Activated CD8-positive, alpha-beta T cell treated with anti-CD3 and anti-CD28 coated beads for 36 hours (primary cell): Measurements from ENCODE around the gene MCM5. TPM values are rescaled to one million over a fixed set of nuclear protein-coding genes. Genes with fewer than 3 reads are reported as not detected.

ENCODE experiments used
- ATAC-seq: fragments of 200-7000 bp; cut with Tn5 transposase; one replicate; pipeline ENCODE4 v1.10.0; 2021; ENCODE audit warnings: mild to moderate bottlenecking, moderate library complexity
- CTCF ChIA-PET: fragments of 350-600 bp; sonication (Branson Sonifier 250); formaldehyde crosslinking; loops from one replicate; lab custom pipeline; 2021; ENCODE audit warnings: antibody characterized with exemption; lab: Charles Lee
- POLR2A ChIA-PET: fragments of 350-600 bp; sonication (Branson Sonifier 250); formaldehyde crosslinking; loops from one replicate; lab custom pipeline; 2021; ENCODE audit warnings: antibody characterized with exemption; lab: Charles Lee
- DNase-seq: peaks from one replicate; pipeline ENCODE4 v3.0.0-alpha.2; 2020
- H3K27ac Mint-ChIP-seq: one replicate; pipeline ENCODE4 v1.8.0; 2021; ENCODE audit warnings: mild to moderate bottlenecking, mixed read lengths
- H3K27me3 Mint-ChIP-seq: one replicate; pipeline ENCODE4 v1.8.0; 2021; ENCODE audit warnings: mixed read lengths
- H3K36me3 Mint-ChIP-seq: one replicate; pipeline ENCODE4 v1.8.0; 2021; ENCODE audit warnings: low read depth, mixed read lengths
- H3K4me1 Mint-ChIP-seq: one replicate; pipeline ENCODE4 v1.8.0; 2021; ENCODE audit warnings: low read depth, mixed read lengths
- H3K4me3 Mint-ChIP-seq: one replicate; pipeline ENCODE4 v1.8.0; 2021; ENCODE audit warnings: mild to moderate bottlenecking, moderate library complexity, mixed read lengths
- H3K9me3 Mint-ChIP-seq: one replicate; pipeline ENCODE4 v1.8.0; 2021; ENCODE audit warnings: mixed read lengths
- intact Hi-C: fragments of 100-400 bp; cut with micrococcal nuclease; formaldehyde crosslinking; loops from one replicate; pipeline ENCODE4 v1.10.0; 2022
- total RNA-seq, 2 experiments: library from RNA; stranded (reverse); gene quantifications; one replicate each; pipeline ENCODE4 v1.2.3, GENCODE V29; 2021
- TF ChIP-seq, protein P1 (sequence below): fragments of 200-600 bp; IDR thresholded peaks from one replicate; pipeline ENCODE4 v1.8.0; 2022; ENCODE audit warnings: antibody characterized with exemption, mild to moderate bottlenecking

MCM5 gene
- total RNA-seq, 2 experiments from 2014 or later, result 318 to 319 TPM

DNA sequence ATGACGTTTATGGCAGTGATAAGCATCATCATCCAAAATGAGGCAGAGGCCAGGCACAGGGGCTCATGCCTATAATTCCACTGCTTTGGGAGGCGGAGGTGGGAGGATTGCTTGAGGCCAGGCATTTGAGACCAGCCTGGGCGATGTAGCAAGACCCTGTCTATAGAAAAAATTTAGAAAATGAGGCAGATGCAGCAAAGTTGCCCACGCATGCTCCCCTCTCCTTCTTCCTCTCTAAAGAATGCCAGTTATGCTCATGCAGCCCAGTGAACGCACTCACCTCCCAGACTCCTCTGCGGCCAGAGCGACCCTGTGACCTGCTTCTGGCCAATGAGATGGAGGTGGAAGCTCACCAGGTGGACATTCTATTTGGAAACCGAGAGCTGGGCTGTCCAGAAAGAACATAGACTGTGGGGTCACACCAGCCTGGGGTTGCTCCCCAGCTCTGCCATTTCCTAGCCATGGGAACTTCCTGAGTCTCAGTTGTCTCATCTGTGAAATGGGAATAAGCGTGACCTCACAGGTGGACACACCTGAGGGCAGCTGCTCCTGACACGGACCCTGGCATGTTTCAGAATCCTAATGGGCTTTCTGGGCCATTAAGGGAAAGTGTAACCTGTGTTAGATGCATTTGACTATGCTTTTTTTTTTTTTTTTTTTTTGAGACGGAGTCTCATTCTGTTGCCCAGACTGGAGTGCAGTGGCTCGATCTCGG, 44.9 kb downstream of the MCM5 start:
- no peaks in the 10 kb centered on the region for H3K9me3 Mint-ChIP-seq
- ATAC-seq, result no peak
- no peaks in the 10 kb centered on the region for H3K27me3 Mint-ChIP-seq
- H3K27ac Mint-ChIP-seq, result no peak overlapping the region
- H3K4me1 Mint-ChIP-seq, result no peaks in the 10 kb centered on the region
- peaks cover 17% of the 10 kb centered on the region for H3K36me3 Mint-ChIP-seq
- ChIA-PET CTCF (no interaction called here), POLR2A (no interaction called here)
- intact Hi-C loops, result no loop called here
- TF ChIP-seq, protein P1, sequence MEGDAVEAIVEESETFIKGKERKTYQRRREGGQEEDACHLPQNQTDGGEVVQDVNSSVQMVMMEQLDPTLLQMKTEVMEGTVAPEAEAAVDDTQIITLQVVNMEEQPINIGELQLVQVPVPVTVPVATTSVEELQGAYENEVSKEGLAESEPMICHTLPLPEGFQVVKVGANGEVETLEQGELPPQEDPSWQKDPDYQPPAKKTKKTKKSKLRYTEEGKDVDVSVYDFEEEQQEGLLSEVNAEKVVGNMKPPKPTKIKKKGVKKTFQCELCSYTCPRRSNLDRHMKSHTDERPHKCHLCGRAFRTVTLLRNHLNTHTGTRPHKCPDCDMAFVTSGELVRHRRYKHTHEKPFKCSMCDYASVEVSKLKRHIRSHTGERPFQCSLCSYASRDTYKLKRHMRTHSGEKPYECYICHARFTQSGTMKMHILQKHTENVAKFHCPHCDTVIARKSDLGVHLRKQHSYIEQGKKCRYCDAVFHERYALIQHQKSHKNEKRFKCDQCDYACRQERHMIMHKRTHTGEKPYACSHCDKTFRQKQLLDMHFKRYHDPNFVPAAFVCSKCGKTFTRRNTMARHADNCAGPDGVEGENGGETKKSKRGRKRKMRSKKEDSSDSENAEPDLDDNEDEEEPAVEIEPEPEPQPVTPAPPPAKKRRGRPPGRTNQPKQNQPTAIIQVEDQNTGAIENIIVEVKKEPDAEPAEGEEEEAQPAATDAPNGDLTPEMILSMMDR, result no peak
- no peak for DNase-seq
- no peak overlapping the region for H3K4me3 Mint-ChIP-seq

DNA sequence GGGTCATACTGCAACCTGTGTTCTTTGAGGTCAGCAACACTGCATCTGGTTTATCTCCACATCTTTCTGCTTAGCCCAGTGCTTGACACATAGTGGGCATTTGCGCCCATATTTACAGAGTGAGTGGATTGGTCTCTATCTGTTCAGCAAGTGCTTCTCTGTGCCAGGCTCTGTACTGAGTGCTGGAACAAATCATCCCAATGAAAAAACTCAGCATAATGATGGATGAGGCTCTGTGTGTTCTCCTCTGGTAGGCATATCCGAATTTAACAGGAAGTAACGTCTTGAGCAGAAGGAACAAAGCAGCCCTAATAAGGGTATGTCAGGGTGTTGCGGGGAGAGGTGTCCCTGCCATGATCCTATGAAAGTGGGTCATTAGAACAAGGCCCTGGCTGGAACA, 46.0 kb downstream of the MCM5 start:
- ChIA-PET CTCF (no interaction called here), POLR2A (no interaction called here)
- intact Hi-C loops, result no loop called here
- Mint-ChIP-seq H3K27me3 (no peaks in the 10 kb centered on the region), H3K27ac (no peak overlapping the region), H3K9me3 (no peaks in the 10 kb centered on the region), H3K36me3 (peaks cover 20% of the 10 kb centered on the region), H3K4me3 (no peak overlapping the region), H3K4me1 (peaks cover 2% of the 10 kb centered on the region)
- TF ChIP-seq, protein P1, result no peak
- no peak for DNase-seq
- ATAC-seq, result no peak

DNA sequence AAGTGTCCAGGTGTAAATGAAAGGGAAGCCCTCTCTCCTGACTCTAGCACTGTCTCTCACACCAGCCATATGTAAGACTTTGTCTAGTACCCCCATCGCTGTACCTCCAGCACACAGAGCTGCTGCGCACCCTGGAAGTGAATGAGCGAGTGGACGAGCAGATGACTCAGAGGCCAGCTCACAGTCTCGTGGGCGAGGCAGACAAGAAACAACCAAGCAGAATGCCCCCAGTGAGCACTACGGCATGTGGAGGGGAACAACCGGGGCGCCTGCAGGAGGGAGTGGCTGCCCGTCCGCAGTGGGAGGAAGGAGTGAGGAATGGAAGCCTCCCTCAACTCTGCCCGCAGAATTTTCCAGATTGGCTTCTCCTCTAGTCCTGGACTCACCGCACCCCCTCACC, 46.4 kb downstream of the MCM5 start:
- no peak for ATAC-seq
- H3K27ac Mint-ChIP-seq, result no peak overlapping the region
- TF ChIP-seq, protein P1, result no peak
- H3K4me1 Mint-ChIP-seq, result peaks cover 2% of the 10 kb centered on the region
- H3K36me3 Mint-ChIP-seq, result peaks cover 21% of the 10 kb centered on the region
- no peak overlapping the region for H3K4me3 Mint-ChIP-seq
- H3K9me3 Mint-ChIP-seq, result no peaks in the 10 kb centered on the region
- ChIA-PET CTCF (no interaction called here), POLR2A (no interaction called here)
- no peaks in the 10 kb centered on the region for H3K27me3 Mint-ChIP-seq
- intact Hi-C loops, result no loop called here
- DNase-seq, result no peak

DNA sequence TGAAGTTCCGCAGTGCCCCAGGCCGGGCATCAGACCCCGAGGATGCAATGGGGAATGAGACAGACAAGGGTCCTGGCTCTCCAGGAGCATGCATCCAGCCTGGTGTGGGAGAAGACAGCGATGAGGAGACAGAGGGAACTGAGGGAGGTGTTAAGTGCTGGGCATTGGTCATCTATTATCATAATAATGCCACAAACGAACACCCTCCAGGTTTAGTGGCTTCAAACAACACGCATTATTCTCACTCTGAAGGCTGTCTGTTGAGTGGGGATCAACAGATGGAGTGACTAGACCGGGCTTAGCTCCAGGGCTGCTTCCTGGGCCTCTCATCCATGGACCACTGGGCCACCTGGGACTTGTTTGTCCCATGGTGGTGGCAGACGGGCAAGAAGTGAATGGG, 48.6 kb downstream of the MCM5 start:
- POLR2A ChIA-PET, result no interaction called here
- Mint-ChIP-seq H3K27me3 (no peaks in the 10 kb centered on the region), H3K36me3 (peaks cover 17% of the 10 kb centered on the region), H3K4me1 (peaks cover 2% of the 10 kb centered on the region), H3K27ac (no peak overlapping the region), H3K4me3 (no peak overlapping the region), H3K9me3 (no peaks in the 10 kb centered on the region)
- ATAC-seq, result no peak
- DNase-seq, result no peak
- intact Hi-C loops, result no loop called here
- CTCF ChIA-PET, result interaction anchor here (1.0 kb wide), 1 partner anchor 18 kb away, joined by 4 read pairs; no protein-coding TSS in a partner anchor
- TF ChIP-seq, protein P1, result no peak

DNA sequence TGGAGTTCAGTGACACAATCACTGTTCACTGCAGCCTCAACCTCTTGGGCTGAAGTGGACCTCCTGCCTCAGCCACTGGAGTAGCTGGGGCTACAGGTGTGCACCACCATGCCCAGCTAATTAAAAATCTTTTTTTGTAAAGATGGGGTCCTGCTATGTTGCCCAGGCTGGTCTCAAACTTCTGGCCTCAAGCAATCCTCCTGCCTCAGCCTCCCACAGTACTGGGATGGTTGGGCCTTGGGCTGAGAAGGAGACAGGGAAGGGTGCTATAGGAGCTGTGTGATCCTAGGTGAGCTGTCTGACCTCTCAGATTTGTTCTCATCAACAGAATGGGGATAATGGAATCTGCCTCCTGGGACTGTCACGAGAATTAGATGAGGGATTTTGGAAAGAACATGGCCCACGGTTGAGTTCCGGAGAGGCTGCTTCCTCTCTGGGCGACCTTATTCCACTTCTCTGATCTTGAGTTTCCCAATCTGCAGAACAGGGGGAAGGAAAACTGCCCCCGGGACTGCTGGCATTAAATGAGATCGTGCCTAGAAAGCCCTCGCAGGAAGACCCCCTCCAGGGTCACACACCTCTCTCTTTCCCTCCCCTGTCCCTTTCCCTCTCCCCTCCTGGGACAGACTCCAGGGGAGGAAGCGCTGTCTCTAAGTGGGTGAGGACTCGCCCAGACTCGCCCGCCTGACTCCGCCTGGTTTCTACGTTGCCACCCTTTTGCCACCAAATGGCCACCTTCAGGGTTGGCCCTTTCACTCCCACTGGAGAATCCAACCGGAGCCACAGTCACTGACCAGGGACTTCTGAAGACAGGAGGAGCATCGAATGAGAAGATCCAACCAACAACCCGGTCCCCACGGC, 50.1 kb downstream of the MCM5 start:
- ATAC-seq, result no peak
- no peak overlapping the region for H3K4me3 Mint-ChIP-seq
- ChIA-PET CTCF (no interaction called here), POLR2A (no interaction called here)
- peaks cover 17% of the 10 kb centered on the region for H3K36me3 Mint-ChIP-seq
- TF ChIP-seq, protein P1, result no peak
- no peak overlapping the region for H3K27ac Mint-ChIP-seq
- no peaks in the 10 kb centered on the region for H3K9me3 Mint-ChIP-seq
- no peaks in the 10 kb centered on the region for H3K27me3 Mint-ChIP-seq
- H3K4me1 Mint-ChIP-seq, result peaks cover 2% of the 10 kb centered on the region
- intact Hi-C loops, result no loop called here
- DNase-seq, result no peak
